Osteoblast (primary cell): Measurements from ENCODE around the gene CFP. TPM values are rescaled to one million over a fixed set of nuclear protein-coding genes. Genes with fewer than 3 reads are reported as not detected.

Experiments used
- DNase-seq: peaks from one replicate; pipeline ENCODE4 v3.0.0; 2011; ENCODE audit warnings: low spot score, mixed read lengths; ENCODE audit not compliant: insufficient read length; ENCODE audit errors: missing footprints
- H2AFZ ChIP-seq: 2 replicates; pipeline ENCODE4 v1.6.0; 2011; ENCODE audit warnings: mild to moderate bottlenecking, low read length
- H3K27ac ChIP-seq: 2 replicates; pipeline ENCODE4 v1.5.1; 2011; ENCODE audit warnings: mild to moderate bottlenecking, low read depth, low read length, moderate library complexity
- H3K27me3 ChIP-seq: 2 replicates; pipeline ENCODE4 v1.6.0; 2012; ENCODE audit warnings: mild to moderate bottlenecking, control low read depth, inconsistent platforms, low read length, moderate library complexity; ENCODE audit not compliant: insufficient read depth
- H3K36me3 ChIP-seq: 2 replicates; pipeline ENCODE4 v1.5.1; 2011; ENCODE audit warnings: mild to moderate bottlenecking, low read length, control low read depth, moderate library complexity; ENCODE audit not compliant: insufficient read depth
- H3K4me1 ChIP-seq: 2 replicates; pipeline ENCODE4 v1.5.1; 2011; ENCODE audit warnings: mild to moderate bottlenecking, low read length, control low read depth, moderate library complexity; ENCODE audit not compliant: insufficient read depth
- H3K4me2 ChIP-seq: 2 replicates; pipeline ENCODE4 v1.6.0; 2011; ENCODE audit warnings: mild to moderate bottlenecking, low read length; ENCODE audit not compliant: insufficient read depth
- H3K4me3 ChIP-seq: fragments of 200-600 bp; sonication (generic); 3 replicates; pipeline ENCODE4 v1.5.1; 2012; ENCODE audit warnings: mild to moderate bottlenecking, low read length, inconsistent platforms; ENCODE audit not compliant: insufficient read depth
- H3K79me2 ChIP-seq: 2 replicates; pipeline ENCODE4 v1.6.0; 2012; ENCODE audit warnings: mild to moderate bottlenecking, low read length, control low read depth, inconsistent platforms; ENCODE audit not compliant: insufficient read depth
- H3K9me3 ChIP-seq: 2 replicates; pipeline ENCODE4 v1.5.1; 2011; ENCODE audit warnings: low read depth, low read length, control low read depth
- H4K20me1 ChIP-seq: 2 replicates; pipeline ENCODE4 v1.6.0; 2012; ENCODE audit warnings: mild to moderate bottlenecking, low read length, control low read depth; ENCODE audit not compliant: insufficient read depth
- total RNA-seq: library from RNA; depleted of rRNA; stranded (reverse); fragments of >200 nt; gene quantifications from 2 replicates; pipeline ENCODE4 v1.2.3, GENCODE V29; 2012
- TF ChIP-seq, protein P1 (sequence below): IDR thresholded peaks from 2 replicates; pipeline ENCODE4 v1.5.1; 2011; ENCODE audit warnings: mild to moderate bottlenecking, low read depth, low read length, moderate library complexity; ENCODE audit errors: extremely low read depth

The CFP gene
- total RNA-seq, 1 donor: 0.36 TPM

- Histone ChIP-seq H4K20me1 (no peaks in the 10 kb centered on the region), H3K4me3 (peak overlapping the region; percentile 54), H3K4me1 (no peaks in the 10 kb centered on the region), H3K4me2 (peak overlapping the region; percentile 65), H3K79me2 (no peaks in the 10 kb centered on the region), H3K27ac (no peak overlapping the region), H3K9me3 (no peaks in the 10 kb centered on the region), H3K27me3 (no peaks in the 10 kb centered on the region), H2AFZ (peak overlapping the region; percentile 9), H3K36me3 (no peaks in the 10 kb centered on the region)
- peak; percentile 95 for DNase-seq
- TF ChIP-seq, protein P1, sequence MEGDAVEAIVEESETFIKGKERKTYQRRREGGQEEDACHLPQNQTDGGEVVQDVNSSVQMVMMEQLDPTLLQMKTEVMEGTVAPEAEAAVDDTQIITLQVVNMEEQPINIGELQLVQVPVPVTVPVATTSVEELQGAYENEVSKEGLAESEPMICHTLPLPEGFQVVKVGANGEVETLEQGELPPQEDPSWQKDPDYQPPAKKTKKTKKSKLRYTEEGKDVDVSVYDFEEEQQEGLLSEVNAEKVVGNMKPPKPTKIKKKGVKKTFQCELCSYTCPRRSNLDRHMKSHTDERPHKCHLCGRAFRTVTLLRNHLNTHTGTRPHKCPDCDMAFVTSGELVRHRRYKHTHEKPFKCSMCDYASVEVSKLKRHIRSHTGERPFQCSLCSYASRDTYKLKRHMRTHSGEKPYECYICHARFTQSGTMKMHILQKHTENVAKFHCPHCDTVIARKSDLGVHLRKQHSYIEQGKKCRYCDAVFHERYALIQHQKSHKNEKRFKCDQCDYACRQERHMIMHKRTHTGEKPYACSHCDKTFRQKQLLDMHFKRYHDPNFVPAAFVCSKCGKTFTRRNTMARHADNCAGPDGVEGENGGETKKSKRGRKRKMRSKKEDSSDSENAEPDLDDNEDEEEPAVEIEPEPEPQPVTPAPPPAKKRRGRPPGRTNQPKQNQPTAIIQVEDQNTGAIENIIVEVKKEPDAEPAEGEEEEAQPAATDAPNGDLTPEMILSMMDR: no peak
Measured at GRCh38 chrX:47623540-47624027, 6.1 kb downstream of the CFP start.

DNA sequence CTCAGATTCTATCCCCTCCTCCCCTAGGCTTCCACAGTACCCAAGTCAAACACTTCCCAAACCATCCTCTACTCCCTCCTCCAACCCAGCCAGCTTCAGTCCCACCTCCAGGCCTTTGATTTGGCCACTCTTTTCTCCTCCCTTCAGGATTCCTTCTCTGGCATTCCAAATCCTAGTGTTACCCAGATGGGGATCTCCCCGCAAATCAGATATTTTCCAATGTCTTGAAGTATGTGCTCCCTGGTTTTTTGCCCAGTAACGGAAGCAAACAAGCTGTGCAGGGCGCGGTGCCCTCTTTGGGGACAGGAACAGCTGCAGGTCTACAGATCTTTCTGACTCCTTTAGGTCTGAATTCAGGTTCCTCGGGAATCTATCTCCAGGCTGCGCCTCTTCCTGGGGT is 7.9 kb downstream of the CFP start:
- no peaks in the 10 kb centered on the region for H4K20me1 ChIP-seq

DNA sequence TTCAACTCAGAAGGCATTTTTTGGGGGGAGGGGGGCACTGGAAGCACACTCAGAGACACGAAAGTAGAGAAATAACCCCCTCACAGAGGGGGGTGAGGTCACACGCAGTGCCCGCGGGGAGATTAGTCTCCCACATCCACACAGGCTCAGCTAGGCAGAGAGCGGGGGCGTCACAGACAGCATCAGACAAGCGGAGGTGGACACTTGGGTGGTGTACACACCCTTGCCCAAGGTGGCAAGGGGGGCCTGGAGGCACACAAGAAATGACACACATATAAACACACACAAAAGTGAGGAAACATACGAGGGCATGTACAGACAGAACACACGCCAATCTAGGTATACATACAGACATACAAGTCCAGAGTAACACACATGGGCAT is 9.4 kb downstream of the CFP start:
- H3K9me3 ChIP-seq: no peaks in the 10 kb centered on the region
- peaks cover 8% of the 10 kb centered on the region for H3K27me3 ChIP-seq
- H2AFZ ChIP-seq: no peak overlapping the region
- TF ChIP-seq, protein P1: no peak
- no peak overlapping the region for H3K4me3 ChIP-seq
- H3K36me3 ChIP-seq: no peaks in the 10 kb centered on the region
- no peak for DNase-seq
- H3K4me2 ChIP-seq: no peak overlapping the region
- H3K27ac ChIP-seq: no peak overlapping the region
- H3K79me2 ChIP-seq: no peaks in the 10 kb centered on the region
- H3K4me1 ChIP-seq: no peaks in the 10 kb centered on the region
- no peaks in the 10 kb centered on the region for H4K20me1 ChIP-seq

More for the DNA sequence above, 7.9 kb downstream of the CFP start:
- no peak overlapping the region for H2AFZ ChIP-seq
- H3K36me3 ChIP-seq: no peaks in the 10 kb centered on the region
- H3K4me1 ChIP-seq: no peaks in the 10 kb centered on the region
- DNase-seq: no peak
- no peak overlapping the region for H3K27ac ChIP-seq
- no peak overlapping the region for H3K4me2 ChIP-seq
- TF ChIP-seq, protein P1: no peak
- H3K4me3 ChIP-seq: no peak overlapping the region
- peaks cover 5% of the 10 kb centered on the region for H3K27me3 ChIP-seq
- H3K79me2 ChIP-seq: no peaks in the 10 kb centered on the region
- H3K9me3 ChIP-seq: no peaks in the 10 kb centered on the region

DNA sequence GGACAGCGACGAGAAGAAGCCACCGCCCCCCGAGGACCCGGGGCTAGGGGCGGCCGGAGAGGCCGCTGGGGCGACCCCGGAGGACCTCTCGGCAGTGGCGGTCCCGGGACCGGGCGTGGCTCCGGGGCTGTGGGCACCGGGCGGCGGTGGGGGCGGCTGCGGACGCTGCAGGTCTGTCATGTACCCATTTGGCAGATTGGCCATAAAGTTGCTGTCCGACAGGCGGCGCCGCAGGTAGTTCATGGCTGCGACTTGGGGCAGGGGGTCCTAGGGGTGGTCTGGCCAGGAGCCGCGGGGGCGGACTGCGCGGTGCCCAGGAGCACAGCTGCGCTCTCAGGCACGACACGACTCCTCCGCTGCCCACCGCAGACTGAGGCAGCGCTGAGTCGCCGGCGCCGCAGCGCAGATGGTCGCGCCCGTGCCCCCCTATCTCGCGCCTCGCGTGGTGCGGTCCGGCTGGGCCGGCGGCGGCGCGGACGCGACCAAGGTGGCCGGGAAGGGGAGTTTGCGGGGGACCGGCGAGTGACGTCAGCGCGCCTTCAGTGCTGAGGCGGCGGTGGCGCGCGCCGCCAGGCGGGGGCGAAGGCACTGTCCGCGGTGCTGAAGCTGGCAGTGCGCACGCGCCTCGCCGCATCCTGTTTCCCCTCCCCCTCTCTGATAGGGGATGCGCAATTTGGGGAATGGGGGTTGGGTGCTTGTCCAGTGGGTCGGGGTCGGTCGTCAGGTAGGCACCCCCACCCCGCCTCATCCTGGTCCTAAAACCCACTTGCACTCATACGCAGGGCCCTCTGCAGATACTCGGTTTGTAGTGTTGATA is 10.0 kb downstream of the CFP start, which contains the start of gene SYN1:
Gene SYN1 (minus strand): TSS at position 372 of the 817 bp plus-strand sequence. CDS start 129 bp downstream, at position 243.
- Histone ChIP-seq H3K4me3 (peak within 1 kb of the TSS; percentile 62), H3K9me3 (no peaks in the 10 kb centered on the region), H2AFZ (no peak within 1 kb of the TSS), H3K4me1 (no peaks in the 10 kb centered on the region), H4K20me1 (no peaks in the 10 kb centered on the region), H3K79me2 (no peaks in the 10 kb centered on the region), H3K27me3 (peaks cover 8% of the 10 kb centered on the region), H3K4me2 (peak within 1 kb of the TSS; percentile 67), H3K27ac (no peak within 1 kb of the TSS), H3K36me3 (no peaks in the 10 kb centered on the region)
- TF ChIP-seq, protein P1: no peak
- DNase-seq: peak; percentile 97
